Cardiac fibroblast (primary cell): ENCODE measurements around the gene PIAS2.
A peak's percentile ranks its signal among the peaks of the same experiment; 100 is the strongest.
"Not testable (repeated sequence)": the region's sequence is repeated elsewhere in the genome, so short reads cannot be mapped to it uniquely, and the experiment has no call there.

ENCODE experiments used
- DNase-seq, 2 donors: peaks; one replicate each; pipeline versions ENCODE4 v3.0.0 to v3.0.0-alpha.2; 2010; ENCODE audit warnings: low read depth in 2 of 2
- H3K4me3 ChIP-seq, 2 donors: replicated peaks in 1 of 2; 1 replicate in 1 of 2; 2 replicates in 1 of 2; pipeline ENCODE4 v1.5.1; 2011; ENCODE audit warnings: low read depth in 2 of 2, low read length in 2 of 2, mild to moderate bottlenecking in 2 of 2, moderate library complexity in 1 of 2
- TF ChIP-seq, protein P1 (sequence below): IDR thresholded peaks from one replicate; pipeline ENCODE4 v1.5.1; 2011; ENCODE audit warnings: low read depth, mild to moderate bottlenecking, low read length, inconsistent platforms

Gene PIAS2, protein sequence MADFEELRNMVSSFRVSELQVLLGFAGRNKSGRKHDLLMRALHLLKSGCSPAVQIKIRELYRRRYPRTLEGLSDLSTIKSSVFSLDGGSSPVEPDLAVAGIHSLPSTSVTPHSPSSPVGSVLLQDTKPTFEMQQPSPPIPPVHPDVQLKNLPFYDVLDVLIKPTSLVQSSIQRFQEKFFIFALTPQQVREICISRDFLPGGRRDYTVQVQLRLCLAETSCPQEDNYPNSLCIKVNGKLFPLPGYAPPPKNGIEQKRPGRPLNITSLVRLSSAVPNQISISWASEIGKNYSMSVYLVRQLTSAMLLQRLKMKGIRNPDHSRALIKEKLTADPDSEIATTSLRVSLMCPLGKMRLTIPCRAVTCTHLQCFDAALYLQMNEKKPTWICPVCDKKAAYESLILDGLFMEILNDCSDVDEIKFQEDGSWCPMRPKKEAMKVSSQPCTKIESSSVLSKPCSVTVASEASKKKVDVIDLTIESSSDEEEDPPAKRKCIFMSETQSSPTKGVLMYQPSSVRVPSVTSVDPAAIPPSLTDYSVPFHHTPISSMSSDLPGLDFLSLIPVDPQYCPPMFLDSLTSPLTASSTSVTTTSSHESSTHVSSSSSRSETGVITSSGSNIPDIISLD

DNA sequence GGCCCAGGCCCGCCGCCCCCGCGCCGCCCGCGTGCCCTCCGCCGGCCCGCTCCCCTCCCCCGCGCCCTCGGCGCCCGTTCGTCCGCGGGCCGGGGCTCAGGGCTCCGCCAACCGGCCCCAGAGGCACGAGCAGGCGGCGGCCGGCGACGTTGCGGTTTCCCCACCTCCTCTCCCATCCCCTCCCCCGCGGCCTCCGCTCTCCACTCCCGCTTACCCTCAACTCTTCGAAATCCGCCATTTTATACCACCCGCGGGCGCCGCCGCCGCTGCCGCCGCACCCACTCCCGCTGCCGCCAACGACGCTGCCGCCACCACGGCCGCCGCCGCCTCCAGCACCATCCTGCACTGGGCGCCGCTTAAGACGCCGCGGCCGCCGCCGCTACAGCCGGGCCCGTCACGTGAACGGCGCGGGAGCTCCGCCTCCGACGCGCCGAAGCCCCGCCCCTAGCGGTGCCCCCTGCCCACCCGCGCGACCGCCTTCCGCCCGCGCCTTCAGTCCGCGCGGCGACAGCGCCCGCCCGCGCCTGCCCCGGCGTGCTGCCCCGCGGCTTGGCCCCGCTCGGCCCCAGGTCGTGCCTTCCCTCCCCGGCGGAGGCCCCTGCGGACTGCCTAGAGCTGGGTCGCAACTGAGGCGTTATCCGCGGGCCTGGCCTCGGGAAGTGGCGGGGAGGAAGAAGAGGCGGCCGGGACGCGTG is at the start of gene PIAS2, which contains the start of gene KATNAL2:
TSS of gene PIAS2 (minus strand) at position 400 of the 695 bp plus-strand sequence. CDS start at position 238, 162 bp downstream.
TSS of gene KATNAL2 (plus strand) at position 495 of the 695 bp plus-strand sequence. CDS start 29,271 bp downstream, outside the sequence.
- peak; percentile 59 to 82 for DNase-seq
- H3K4me3 ChIP-seq, result peak within 1 kb of the TSS; percentile 62 to 82

DNA sequence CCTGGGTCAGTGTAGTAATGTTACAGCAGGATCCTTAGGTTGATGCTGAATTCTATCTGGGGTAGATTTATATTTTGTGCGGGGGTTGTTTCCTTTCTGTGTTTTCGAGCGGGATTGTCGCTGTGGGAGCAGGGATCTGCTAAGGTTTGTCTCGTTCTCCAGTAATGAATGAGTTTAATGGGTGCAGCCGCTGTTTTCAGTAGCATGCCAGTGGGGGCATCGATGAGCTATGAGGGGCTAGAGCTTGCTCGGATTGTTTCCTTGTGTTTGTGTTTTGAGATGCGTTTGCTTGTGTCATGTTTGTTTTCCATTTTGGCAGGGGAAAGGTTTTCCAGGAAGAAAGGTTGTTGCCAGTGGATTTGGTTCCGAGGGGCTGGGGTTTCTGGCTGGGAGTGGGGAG is 49.0 kb upstream of the PIAS2 start:
- DNase-seq, H3K4me3 ChIP-seq: not testable (repeated sequence)

More for the DNA sequence above, at the start of gene PIAS2, which contains the start of gene KATNAL2:
- TF ChIP-seq, protein P1, sequence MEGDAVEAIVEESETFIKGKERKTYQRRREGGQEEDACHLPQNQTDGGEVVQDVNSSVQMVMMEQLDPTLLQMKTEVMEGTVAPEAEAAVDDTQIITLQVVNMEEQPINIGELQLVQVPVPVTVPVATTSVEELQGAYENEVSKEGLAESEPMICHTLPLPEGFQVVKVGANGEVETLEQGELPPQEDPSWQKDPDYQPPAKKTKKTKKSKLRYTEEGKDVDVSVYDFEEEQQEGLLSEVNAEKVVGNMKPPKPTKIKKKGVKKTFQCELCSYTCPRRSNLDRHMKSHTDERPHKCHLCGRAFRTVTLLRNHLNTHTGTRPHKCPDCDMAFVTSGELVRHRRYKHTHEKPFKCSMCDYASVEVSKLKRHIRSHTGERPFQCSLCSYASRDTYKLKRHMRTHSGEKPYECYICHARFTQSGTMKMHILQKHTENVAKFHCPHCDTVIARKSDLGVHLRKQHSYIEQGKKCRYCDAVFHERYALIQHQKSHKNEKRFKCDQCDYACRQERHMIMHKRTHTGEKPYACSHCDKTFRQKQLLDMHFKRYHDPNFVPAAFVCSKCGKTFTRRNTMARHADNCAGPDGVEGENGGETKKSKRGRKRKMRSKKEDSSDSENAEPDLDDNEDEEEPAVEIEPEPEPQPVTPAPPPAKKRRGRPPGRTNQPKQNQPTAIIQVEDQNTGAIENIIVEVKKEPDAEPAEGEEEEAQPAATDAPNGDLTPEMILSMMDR, result no peak

DNA sequence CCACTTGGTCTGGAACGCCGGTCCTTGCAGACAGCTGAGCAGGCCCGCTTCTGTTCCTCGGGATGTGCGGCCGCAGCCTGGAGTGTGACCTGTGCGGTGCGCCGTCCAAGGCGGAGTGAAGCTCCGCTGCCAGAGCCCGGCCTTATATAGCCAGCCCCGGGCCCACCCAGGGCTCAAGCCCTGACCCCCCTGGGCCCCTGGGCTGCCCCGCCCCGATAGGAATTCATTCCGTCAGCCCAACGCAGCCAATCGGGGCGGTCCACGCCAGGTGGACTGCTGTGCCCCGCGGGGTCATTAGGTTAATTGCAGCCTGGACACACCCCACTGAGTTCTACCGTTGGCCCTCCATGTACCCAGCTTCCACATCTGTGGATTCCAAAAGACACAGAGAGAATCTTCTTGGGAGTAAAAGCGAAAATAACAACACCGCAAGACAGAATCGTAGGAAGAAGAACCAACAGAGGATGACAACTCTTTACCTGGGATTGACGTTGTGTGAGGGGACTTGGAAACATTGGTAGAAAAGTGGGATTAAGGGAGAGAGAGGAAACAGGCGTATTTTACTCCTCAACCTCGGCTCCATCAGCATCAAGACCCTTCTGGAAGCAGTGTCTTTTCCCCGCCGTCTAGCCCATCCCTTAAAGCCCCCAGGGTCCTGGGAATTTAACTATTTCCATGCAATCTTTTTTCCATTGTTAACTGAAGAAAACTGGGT is 47.4 kb upstream of the PIAS2 start:
- DNase-seq, H3K4me3 ChIP-seq: not testable (repeated sequence)

DNA sequence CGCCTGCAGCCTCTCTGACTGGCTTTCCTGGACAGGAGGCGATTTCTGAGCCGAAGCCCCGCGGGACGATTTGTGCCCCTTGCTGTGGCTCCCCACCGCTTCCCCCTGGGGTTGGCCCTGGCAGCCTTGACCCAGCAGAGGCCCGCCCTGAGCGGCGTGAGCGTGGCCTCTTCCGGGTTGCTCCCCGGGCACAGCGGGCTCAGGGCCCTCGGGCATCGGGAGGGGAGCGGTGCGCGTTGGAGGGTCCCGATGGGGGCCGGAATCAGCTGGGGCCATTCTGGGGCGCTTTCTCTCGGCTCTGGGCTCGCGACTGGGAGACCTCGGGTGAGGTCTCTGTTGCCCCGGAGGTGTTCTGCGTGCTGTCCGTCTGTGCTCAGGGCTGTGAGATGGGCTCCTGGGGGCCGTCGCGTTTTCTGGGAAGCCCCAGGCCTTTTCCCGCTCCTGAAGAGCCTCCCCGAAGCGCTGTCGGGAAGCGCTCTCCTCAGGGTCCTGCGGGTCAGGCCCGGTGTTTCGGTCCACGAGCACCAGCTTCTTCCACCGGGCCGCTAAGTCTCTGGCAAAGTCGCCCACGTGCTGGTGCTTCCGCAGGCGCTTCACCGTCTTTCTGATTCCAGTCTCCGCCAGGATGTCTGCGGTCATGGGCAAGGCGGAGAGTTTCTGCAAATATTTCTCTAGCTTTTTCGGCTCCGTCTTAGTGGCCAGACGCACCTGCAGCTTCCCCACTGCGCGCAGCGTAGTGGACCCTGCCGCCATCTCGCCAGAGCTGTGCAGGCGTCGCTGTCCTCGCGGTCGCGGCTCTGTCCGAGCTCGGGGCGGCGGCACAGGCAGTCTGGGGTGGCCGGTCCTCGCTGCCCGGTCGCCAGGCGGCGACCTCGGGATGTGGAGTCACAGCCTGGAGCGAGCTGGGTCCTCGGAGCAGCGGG is 46.6 kb upstream of the PIAS2 start:
- not testable (repeated sequence) for DNase-seq, H3K4me3 ChIP-seq

DNA sequence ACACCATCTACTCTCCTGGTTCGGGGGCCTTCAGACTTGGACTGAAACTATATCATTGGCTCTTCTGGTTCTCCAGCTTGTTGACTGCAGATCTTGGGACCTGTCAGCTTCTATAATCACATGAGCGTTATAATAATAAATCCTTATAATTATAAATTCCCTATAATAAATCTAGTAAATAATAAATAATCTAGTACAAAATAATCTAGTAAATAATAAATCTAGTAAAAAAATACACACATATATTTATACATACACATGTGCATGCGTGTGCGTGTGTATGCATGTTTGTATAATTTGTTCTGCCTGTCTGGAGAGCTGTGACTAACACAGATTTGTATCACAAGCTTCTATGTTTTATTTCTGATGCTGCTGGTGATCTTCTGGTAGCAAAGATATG is 40.9 kb upstream of the PIAS2 start:
- TF ChIP-seq, protein P1, result no peak
- no peak for DNase-seq
- no peak overlapping the region for H3K4me3 ChIP-seq

DNA sequence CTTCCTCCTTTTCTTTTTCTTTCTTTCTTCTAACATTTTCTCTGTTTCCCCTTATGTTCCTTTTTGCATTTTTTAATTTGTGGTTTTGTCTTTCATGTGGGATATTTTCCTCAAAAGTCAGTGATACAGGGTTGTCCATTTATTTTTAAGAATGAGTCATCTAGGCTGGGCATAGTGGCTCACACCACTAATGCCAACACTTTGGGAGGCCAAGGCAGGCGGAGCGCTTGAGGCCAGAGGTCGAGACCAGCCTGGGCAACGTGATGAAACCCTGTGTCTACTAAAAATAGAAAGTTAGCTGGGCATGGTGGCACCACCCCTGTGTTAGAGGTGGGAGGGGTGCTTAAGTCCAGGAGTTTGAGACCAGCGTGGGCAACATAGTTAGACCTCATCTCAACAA is 35.9 kb upstream of the PIAS2 start:
- no peak overlapping the region for H3K4me3 ChIP-seq
- TF ChIP-seq, protein P1, result no peak
- no peak for DNase-seq

DNA sequence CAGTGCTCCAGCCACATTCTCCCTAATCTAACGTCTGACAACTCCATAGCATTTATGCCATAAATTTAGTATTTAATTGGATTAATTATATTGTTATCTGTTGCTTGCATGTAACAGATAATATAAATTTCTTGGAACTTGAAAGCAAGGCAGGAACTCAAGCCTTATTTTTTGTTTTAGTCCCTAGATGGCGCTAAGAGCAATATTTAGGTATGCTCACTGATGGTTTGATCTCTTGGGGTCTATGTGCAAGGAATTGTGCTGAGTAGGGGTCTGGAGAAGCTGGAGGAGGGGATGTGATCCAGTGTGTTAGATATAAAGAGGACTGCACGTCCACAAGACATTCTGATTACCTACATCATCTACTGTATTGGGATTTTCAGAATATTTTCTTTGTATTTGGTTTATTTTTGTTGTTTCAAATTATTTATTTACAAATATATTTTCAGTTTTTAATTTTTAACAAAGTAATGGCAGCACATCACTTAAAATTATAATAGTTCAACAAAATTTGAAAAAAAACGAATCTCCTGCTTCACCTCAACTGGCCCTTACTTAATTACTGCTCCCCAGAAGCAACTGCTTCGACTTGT is 32.9 kb upstream of the PIAS2 start:
- peak; percentile 21 to 33 for DNase-seq
- TF ChIP-seq, protein P1, result peak; percentile 43
- no peak overlapping the region for H3K4me3 ChIP-seq
